HEK293T (cell line): Measurements from ENCODE around the gene ADGRG7.

Source experiments
- CTCF ChIA-PET: fragments of 350-600 bp; formaldehyde crosslinking; extraction: SDS; loops from one replicate; lab custom pipeline; 2021; ENCODE audit warnings: antibody characterized with exemption, inconsistent platforms; lab: Yijun Ruan, JAX
- POLR2A ChIA-PET: fragments of 350-600 bp; formaldehyde crosslinking; extraction: SDS; loops from one replicate; lab custom pipeline; 2020; ENCODE audit warnings: antibody characterized with exemption, inconsistent platforms; lab: Yijun Ruan, JAX
- DNase-seq: peaks from one replicate; pipeline ENCODE4 v3.0.0; 2012; ENCODE audit warnings: mixed read lengths; ENCODE audit errors: extremely low spot score
- ARNT ChIP-seq: fragments of 450-650 bp; IDR thresholded peaks from 2 replicates; pipeline ENCODE4 v1.6.1; 2017; ENCODE audit warnings: mild to moderate bottlenecking
- BHLHE40 ChIP-seq: fragments of 450-650 bp; IDR thresholded peaks from 2 replicates; pipeline ENCODE4 v1.6.1; 2016; ENCODE audit warnings: mild to moderate bottlenecking, moderate library complexity, borderline replicate concordance
- CTBP1 ChIP-seq: fragments of 450-650 bp; IDR thresholded peaks from 2 replicates; pipeline ENCODE4 v1.6.1; 2016; ENCODE audit warnings: borderline replicate concordance
- ELF4 ChIP-seq: fragments of 450-650 bp; IDR thresholded peaks from 2 replicates; pipeline ENCODE4 v1.6.1; 2017; ENCODE audit warnings: antibody characterized with exemption
- FOXA1 ChIP-seq: fragments of 450-650 bp; IDR thresholded peaks from 2 replicates; pipeline ENCODE4 v1.6.1; 2016; ENCODE audit warnings: mild to moderate bottlenecking
- FOXK2 ChIP-seq: fragments of 450-650 bp; IDR thresholded peaks from 2 replicates; pipeline ENCODE4 v1.6.1; 2016; ENCODE audit warnings: mild to moderate bottlenecking
- FOXM1 ChIP-seq: fragments of 450-650 bp; IDR thresholded peaks from 2 replicates; pipeline ENCODE4 v1.6.1; 2017; ENCODE audit warnings: mild to moderate bottlenecking, borderline replicate concordance
- HDGF ChIP-seq: fragments of 450-650 bp; IDR thresholded peaks from 2 replicates; pipeline ENCODE4 v1.6.1; 2017; ENCODE audit warnings: antibody characterized with exemption, borderline replicate concordance
- L3MBTL2 ChIP-seq: fragments of 450-650 bp; conservative IDR thresholded peaks from 2 replicates; pipeline ENCODE4 v1.6.1; 2016; ENCODE audit warnings: mild to moderate bottlenecking
- LEF1 ChIP-seq: fragments of 450-650 bp; IDR thresholded peaks from 2 replicates; pipeline ENCODE4 v1.6.1; 2017; ENCODE audit warnings: mild to moderate bottlenecking, borderline replicate concordance
- NFRKB ChIP-seq: fragments of 450-650 bp; IDR thresholded peaks from 2 replicates; pipeline ENCODE4 v1.6.1; 2016; ENCODE audit warnings: mild to moderate bottlenecking, moderate library complexity
- SP1 ChIP-seq: fragments of 450-650 bp; IDR thresholded peaks from 2 replicates; pipeline ENCODE4 v1.6.1; 2017
- SUZ12 ChIP-seq: fragments of 450-650 bp; IDR thresholded peaks from 2 replicates; pipeline ENCODE4 v1.6.1; 2016; ENCODE audit warnings: mild to moderate bottlenecking
- TARDBP ChIP-seq: fragments of 450-650 bp; IDR thresholded peaks from 2 replicates; pipeline ENCODE4 v1.6.1; 2016
- ZNF384 ChIP-seq: fragments of 450-650 bp; IDR thresholded peaks from 2 replicates; pipeline ENCODE4 v1.6.1; 2016
- TF ChIP-seq, protein P1 (sequence below): fragments of 450-650 bp; IDR thresholded peaks from 2 replicates; pipeline ENCODE4 v1.6.1; 2016

The ADGRG7 gene

DNA sequence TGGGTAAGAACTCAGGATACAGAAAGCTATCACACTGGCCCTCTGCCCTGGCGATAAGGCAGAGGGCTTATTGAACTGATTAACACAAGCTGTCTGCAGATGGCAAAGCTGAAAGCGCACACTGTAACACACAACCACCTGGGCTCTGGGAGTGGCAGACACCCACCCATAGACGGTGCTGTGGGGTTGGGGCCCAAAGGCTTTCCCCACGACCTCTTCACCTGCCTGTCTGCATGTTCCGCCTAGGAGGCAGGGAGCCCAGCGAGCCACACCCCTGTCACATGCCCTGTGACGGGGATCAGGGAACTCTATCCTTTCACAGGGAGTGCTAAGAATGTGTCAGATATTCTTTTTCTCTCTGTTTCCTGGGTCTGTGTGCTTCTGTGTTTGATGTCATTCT, 87.8 kb downstream of the ADGRG7 start:
- CTCF ChIA-PET: no interaction called here
- POLR2A ChIA-PET: interaction anchor here (1.0 kb wide), 1 partner anchor 12 kb away, joined by 3 read pairs; the partner anchor contains the start of gene TFG
- no peak for DNase-seq
- TF ChIP-seq, protein P1, sequence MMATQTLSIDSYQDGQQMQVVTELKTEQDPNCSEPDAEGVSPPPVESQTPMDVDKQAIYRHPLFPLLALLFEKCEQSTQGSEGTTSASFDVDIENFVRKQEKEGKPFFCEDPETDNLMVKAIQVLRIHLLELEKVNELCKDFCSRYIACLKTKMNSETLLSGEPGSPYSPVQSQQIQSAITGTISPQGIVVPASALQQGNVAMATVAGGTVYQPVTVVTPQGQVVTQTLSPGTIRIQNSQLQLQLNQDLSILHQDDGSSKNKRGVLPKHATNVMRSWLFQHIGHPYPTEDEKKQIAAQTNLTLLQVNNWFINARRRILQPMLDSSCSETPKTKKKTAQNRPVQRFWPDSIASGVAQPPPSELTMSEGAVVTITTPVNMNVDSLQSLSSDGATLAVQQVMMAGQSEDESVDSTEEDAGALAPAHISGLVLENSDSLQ: no peak
- TF ChIP-seq CTBP1 (no peak), FOXA1 (no peak), ARNT (no peak), NFRKB (no peak), ZNF384 (no peak), LEF1 (no peak)

DNA sequence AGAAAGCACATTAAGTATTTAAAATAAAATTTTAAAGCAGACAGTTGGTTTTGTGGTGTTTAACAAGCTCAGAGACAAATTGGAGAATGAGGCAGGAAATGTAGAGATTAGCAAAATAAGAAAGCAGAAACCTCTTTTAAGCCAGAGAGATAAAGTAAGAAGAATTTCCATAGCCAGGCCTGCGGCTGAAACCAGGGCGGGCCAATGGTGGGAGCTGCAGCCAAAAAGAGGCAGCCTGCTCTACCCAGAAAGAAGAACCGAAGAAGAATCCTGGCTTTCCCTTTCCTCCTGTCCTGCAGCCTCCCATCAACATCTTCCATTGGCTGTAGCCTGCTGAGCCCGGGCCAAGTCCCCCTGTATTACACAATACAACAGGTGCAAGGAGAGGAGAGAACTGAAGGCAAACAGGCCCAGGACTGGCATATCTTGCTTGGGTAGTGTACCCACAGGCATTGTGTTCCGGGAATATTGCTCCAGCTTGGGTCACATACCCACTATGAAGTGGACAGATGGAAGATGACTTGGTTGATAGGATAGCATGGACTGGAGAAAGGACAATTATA, 88.4 kb downstream of the ADGRG7 start:
- POLR2A ChIA-PET: interaction anchor here (1.0 kb wide), 1 partner anchor 11 kb away, joined by 3 read pairs; the partner anchor contains the start of gene TFG
- CTCF ChIA-PET: no interaction called here
- no peak for DNase-seq
- TF ChIP-seq SUZ12: no peak
- no peak for TF ChIP-seq TARDBP
- TF ChIP-seq LEF1: no peak
- no peak for TF ChIP-seq CTBP1
- no peak for TF ChIP-seq ZNF384
- no peak for TF ChIP-seq SP1
- TF ChIP-seq L3MBTL2: no peak
- TF ChIP-seq FOXK2: no peak
- TF ChIP-seq HDGF: no peak

DNA sequence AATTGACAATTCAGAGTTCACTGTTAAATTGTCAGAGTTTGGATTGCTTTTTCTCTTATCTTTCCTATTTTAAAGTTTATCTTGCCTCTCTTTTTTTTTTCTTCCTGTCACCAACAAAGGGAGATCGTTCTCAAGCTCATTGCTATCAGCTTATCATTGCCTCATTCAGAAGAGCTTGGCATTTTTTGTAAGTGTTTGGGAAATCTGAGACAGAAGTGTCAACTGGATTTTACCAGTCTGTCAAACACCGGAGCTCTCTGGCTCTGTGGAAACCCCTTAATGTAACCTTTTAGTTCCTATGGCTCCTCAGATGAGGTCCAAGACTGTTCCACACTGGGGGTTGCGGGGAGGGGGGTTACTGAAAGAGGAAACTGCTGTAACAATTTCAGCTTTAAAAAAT, 89.3 kb downstream of the ADGRG7 start:
- POLR2A ChIA-PET: interaction anchor here (0.8 kb wide), 1 partner anchor 9 kb away, joined by 3 read pairs; no protein-coding TSS in a partner anchor
- no peak for TF ChIP-seq ZNF384
- no peak for TF ChIP-seq ELF4
- TF ChIP-seq CTBP1: no peak
- TF ChIP-seq FOXM1: no peak
- no peak for TF ChIP-seq SP1
- TF ChIP-seq TARDBP: no peak
- no peak for TF ChIP-seq FOXK2
- TF ChIP-seq SUZ12: no peak
- TF ChIP-seq BHLHE40: no peak
- no peak for TF ChIP-seq L3MBTL2
- TF ChIP-seq NFRKB: no peak
- TF ChIP-seq LEF1: no peak
- TF ChIP-seq FOXA1: no peak
- TF ChIP-seq ARNT: no peak
- TF ChIP-seq HDGF: no peak
- CTCF ChIA-PET: no interaction called here
- DNase-seq: no peak

DNA sequence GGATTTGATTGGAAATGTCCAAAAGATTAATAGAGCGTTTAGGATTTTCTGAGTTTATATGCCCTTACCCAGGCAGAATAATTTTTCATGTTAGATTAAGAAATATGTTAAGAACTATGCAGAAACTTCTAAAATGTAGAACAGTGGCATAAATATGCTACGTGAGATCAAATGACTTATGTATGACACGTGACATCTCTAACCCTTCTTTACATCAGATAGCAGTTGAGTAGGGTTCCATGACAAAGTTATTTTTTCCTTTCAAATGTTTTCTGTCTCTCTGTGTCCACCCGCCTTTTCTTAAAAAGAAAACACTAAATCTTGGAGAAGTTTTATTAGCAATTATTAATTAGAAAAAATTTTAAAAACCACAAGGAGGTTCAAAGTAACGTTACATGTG, 91.3 kb downstream of the ADGRG7 start:
- no peak for DNase-seq
- CTCF ChIA-PET: no interaction called here
- POLR2A ChIA-PET: no interaction called here
- no peak for TF ChIP-seq FOXK2
- no peak for TF ChIP-seq CTBP1
- no peak for TF ChIP-seq ZNF384
- TF ChIP-seq LEF1: no peak
- no peak for TF ChIP-seq SP1
- TF ChIP-seq L3MBTL2: no peak
- no peak for TF ChIP-seq FOXA1
- TF ChIP-seq ELF4: no peak
- no peak for TF ChIP-seq NFRKB
- TF ChIP-seq BHLHE40: no peak
- TF ChIP-seq SUZ12: no peak
- no peak for TF ChIP-seq ARNT
- no peak for TF ChIP-seq HDGF
- TF ChIP-seq, protein P1: no peak

DNA sequence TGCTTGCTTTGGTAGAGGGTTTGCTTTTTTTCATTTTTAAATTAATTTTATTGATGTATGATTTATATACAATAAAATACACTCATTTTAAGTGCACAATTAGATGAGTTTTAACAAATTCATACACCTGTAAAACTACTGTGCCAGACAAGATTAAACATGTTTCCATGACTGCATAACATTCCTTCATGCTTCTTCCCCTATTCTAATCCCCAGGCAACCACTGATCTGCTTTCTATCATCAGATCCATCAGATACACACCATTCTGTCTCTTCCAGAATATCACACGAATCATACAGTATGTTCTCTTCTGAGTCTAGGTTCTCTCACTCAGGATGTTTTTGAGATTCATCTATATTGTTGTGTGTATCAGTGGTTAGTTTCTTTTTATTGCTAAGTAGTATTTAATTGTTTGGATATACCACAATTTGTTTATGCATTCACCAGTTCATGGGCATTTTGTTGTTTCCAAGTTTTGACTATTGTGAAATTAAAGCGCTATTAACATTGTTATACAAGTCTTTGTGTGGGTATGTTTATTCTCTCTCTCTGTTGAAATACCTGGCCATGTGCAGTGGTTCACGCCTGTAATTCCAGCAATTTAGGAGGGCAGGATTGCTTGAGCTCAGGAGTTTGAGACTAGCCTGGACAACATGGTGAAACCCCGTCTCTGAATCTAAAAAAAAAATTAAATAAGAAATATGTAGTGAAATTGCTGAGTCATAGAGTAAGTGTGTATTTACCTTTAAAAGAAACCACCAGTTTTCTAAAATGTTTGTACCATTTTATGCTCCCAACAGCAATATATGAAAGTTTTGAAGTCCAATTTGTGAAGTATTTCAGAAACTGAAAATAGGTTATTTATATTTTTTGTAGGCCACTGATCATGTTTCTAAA, 92.9 kb downstream of the ADGRG7 start:
- DNase-seq: no peak
- CTCF ChIA-PET: no interaction called here
- no peak for TF ChIP-seq BHLHE40
- TF ChIP-seq, protein P1: no peak
- POLR2A ChIA-PET: no interaction called here

DNA sequence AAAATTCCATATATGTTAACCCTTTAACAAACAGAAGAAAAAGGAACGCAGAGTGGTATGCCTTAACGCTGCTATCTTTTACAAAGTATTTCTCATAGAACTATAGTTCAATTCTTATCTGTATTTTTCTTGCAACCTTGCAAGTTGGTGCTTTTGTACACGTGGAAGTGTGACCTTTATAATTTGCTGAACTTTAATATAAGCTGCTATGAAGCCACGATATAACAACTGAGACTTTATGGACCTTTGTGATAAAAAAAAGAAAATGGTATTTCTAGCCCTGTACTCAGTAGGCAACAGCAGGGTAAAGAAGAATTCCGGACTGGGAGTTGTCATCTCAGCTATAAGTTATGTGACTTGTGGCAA, 93.6 kb downstream of the ADGRG7 start:
- CTCF ChIA-PET: no interaction called here
- POLR2A ChIA-PET: no interaction called here
- TF ChIP-seq FOXK2 (no peak), HDGF (no peak), BHLHE40 (no peak), FOXM1 (no peak), NFRKB (no peak), TARDBP (no peak), SP1 (no peak), ARNT (no peak), L3MBTL2 (no peak), CTBP1 (no peak), ZNF384 (no peak), LEF1 (no peak)
- TF ChIP-seq, protein P1: no peak
- no peak for DNase-seq
